B cell (primary cell): ENCODE measurements around the gene ANKRD11. TPM values are rescaled to one million over a fixed set of nuclear protein-coding genes. Genes with fewer than 3 reads are reported as not detected.

ENCODE experiments used
- ATAC-seq: fragments of 200-7000 bp; cut with Tn5 transposase; one replicate; pipeline ENCODE4 v1.10.0; 2021; ENCODE audit warnings: low read depth, mild to moderate bottlenecking, moderate number of reproducible peaks, moderate library complexity
- CTCF ChIA-PET: fragments of 350-600 bp; sonication (Branson Sonifier 250); formaldehyde crosslinking; loops from one replicate; lab custom pipeline; 2021; ENCODE audit warnings: antibody characterized with exemption, inconsistent platforms; lab: Charles Lee
- POLR2A ChIA-PET: fragments of 350-600 bp; sonication (Branson Sonifier 250); formaldehyde crosslinking; loops from one replicate; lab custom pipeline; 2021; ENCODE audit warnings: antibody characterized with exemption; lab: Charles Lee
- DNase-seq: peaks from one replicate; pipeline ENCODE4 v3.0.0; 2013
- H2AFZ ChIP-seq: 2 replicates; pipeline ENCODE4 v1.6.1; 2012; ENCODE audit warnings: mild to moderate bottlenecking, low read depth, low read length; ENCODE audit not compliant: insufficient read depth, poor library complexity, severe bottlenecking
- H3K27ac ChIP-seq, 2 donors: 1 replicate in 1 of 2; 2 replicates in 1 of 2; pipeline ENCODE4 v1.5.1; 2012 to 2013; ENCODE audit warnings: low read length in 2 of 2, mild to moderate bottlenecking in 2 of 2, moderate library complexity in 1 of 2
- H3K27me3 ChIP-seq, 4 experiments: fragments of 200-600 bp in 1 of 4; sonication (generic) in 1 of 4; replicated peaks in 1 of 4; 1 replicate in 2 of 4; 2 replicates in 2 of 4; pipeline versions ENCODE4 v1.6.1 to v1.7.0; 2013 to 2016; ENCODE audit warnings: low read length in 3 of 4, mild to moderate bottlenecking in 2 of 4, mixed read lengths in 1 of 4, moderate library complexity in 1 of 4; ENCODE audit not compliant: insufficient read depth in 4 of 4, control insufficient read depth in 3 of 4; ENCODE audit errors: control extremely low read depth in 1 of 4
- H3K36me3 ChIP-seq, 2 experiments: replicated peaks in 1 of 2; 1 replicate in 1 of 2; 2 replicates in 1 of 2; pipeline versions ENCODE4 v1.6.1 to v1.7.1; 2013; ENCODE audit warnings: low read length in 1 of 2; ENCODE audit not compliant: insufficient read depth in 2 of 2, control insufficient read depth in 1 of 2; ENCODE audit errors: control extremely low read depth in 1 of 2, extremely low read depth in 1 of 2
- H3K4me1 ChIP-seq, 2 donors: fragments of 200-600 bp in 1 of 2; sonication (generic) in 1 of 2; 1 replicate in 1 of 2; 2 replicates in 1 of 2; pipeline versions ENCODE4 v1.5.1 to v1.6.1; 2013 to 2017; ENCODE audit warnings: low read length in 2 of 2; ENCODE audit not compliant: control insufficient read depth in 2 of 2, insufficient read depth in 2 of 2
- H3K4me2 ChIP-seq: replicated peaks from 2 replicates; pipeline ENCODE3; 2012; ENCODE audit warnings: mild to moderate bottlenecking, low read depth, low read length; ENCODE audit not compliant: poor library complexity, severe bottlenecking
- H3K4me3 ChIP-seq, 5 experiments: fragments of 200-600 bp in 1 of 5; sonication (generic) in 1 of 5; 1 replicate in 3 of 5; 2 replicates in 2 of 5; pipeline versions ENCODE4 v1.5.1 to v1.7.0; 2011 to 2016; ENCODE audit warnings: low read length in 4 of 5, mild to moderate bottlenecking in 4 of 5, low read depth in 2 of 5, control low read depth in 1 of 5, moderate library complexity in 1 of 5; ENCODE audit not compliant: insufficient read depth in 1 of 5; ENCODE audit errors: control extremely low read depth in 1 of 5, extremely low read depth in 1 of 5
- H3K79me2 ChIP-seq: fragments of 200-600 bp; sonication (generic); one replicate; pipeline ENCODE4 v1.6.0; 2016; ENCODE audit warnings: low read length; ENCODE audit not compliant: control insufficient read depth, insufficient read depth
- H3K9ac ChIP-seq: fragments of 200-600 bp; sonication (generic); 2 replicates; pipeline ENCODE4 v1.6.1; 2017; ENCODE audit warnings: mild to moderate bottlenecking, low read length, moderate library complexity
- H3K9me3 ChIP-seq, 3 donors: one replicate each; pipeline versions ENCODE4 v1.6.1 to v1.7.1; 2013; ENCODE audit warnings: low read length in 2 of 3; ENCODE audit not compliant: control insufficient read depth in 2 of 3, insufficient read depth in 1 of 3; ENCODE audit errors: control extremely low read depth in 1 of 3
- H4K20me1 ChIP-seq: 2 replicates; pipeline ENCODE4 v1.6.0; 2012; ENCODE audit warnings: mild to moderate bottlenecking, low read length; ENCODE audit not compliant: insufficient read depth, control insufficient read depth, poor library complexity, severe bottlenecking
- H3K27ac Mint-ChIP-seq: one replicate; pipeline ENCODE4 v1.8.0; 2021; ENCODE audit warnings: mixed read lengths
- H3K27me3 Mint-ChIP-seq: one replicate; pipeline ENCODE4 v1.8.0; 2021; ENCODE audit warnings: mixed read lengths
- H3K4me1 Mint-ChIP-seq: one replicate; pipeline ENCODE4 v1.8.0; 2021; ENCODE audit warnings: mixed read lengths
- H3K4me3 Mint-ChIP-seq: one replicate; pipeline ENCODE4 v1.8.0; 2021; ENCODE audit warnings: mixed read lengths
- H3K9me3 Mint-ChIP-seq: one replicate; pipeline ENCODE4 v1.8.0; 2022; ENCODE audit warnings: mixed read lengths; ENCODE audit not compliant: insufficient read depth
- CTCF ChIP-seq: fragments of 200-600 bp; IDR thresholded peaks from one replicate; pipeline ENCODE4 v1.8.0; 2022; ENCODE audit warnings: antibody characterized with exemption, mild to moderate bottlenecking
- EZH2 ChIP-seq: IDR thresholded peaks from 2 replicates; pipeline ENCODE4 v1.6.1; 2012; ENCODE audit warnings: borderline replicate concordance, low read depth, mild to moderate bottlenecking, moderate library complexity, low read length; ENCODE audit not compliant: insufficient read depth, poor library complexity, severe bottlenecking
- WGBS: methylation state at CpG from one replicate; pipeline ENCODE4 v1.1.5; 2013; ENCODE audit warnings: missing lambda C conversion rate; ENCODE audit not compliant: insufficient coverage; 5-methylcytosine and 5-hydroxymethylcytosine counted together
- intact Hi-C: fragments of 100-400 bp; cut with micrococcal nuclease; formaldehyde crosslinking; loops from one replicate; pipeline ENCODE4 v1.10.0; 2022
- polyA plus RNA-seq: library from polyadenylated mRNA; depleted of rRNA; stranded (reverse); fragments of >200 nt; gene quantifications from 2 replicates; pipeline ENCODE4 v1.2.3, GENCODE V29; 2012
- total RNA-seq, 2 donors: library from RNA; stranded (reverse); fragments of 120-200 nt in 1 of 2; gene quantifications; 1 replicate in 1 of 2; 2 replicates in 1 of 2; pipeline versions ENCODE4 v1.2.3 to v1.2.4, GENCODE V29; 2013 to 2022

The ANKRD11 gene
- total and polyA plus RNA-seq, 2 donors (not counting 1 experiment from before 2014, with no cell fraction given), result 67.9 to 314 TPM

GRCh38 chr16:89411335-89411850, 79.0 kb downstream of the ANKRD11 start:
- Histone ChIP-seq H4K20me1 (peaks cover 99% of the 10 kb centered on the region), H3K27me3 (no peaks in the 10 kb centered on the region), H3K4me2 (peak overlapping the region; percentile 53), H3K9me3 (no peaks in the 10 kb centered on the region), H3K4me3 (no peak overlapping the region), H3K36me3 (peaks cover 0 to 9% of the 10 kb centered on the region in 2 experiments), H3K79me2 (peaks cover 100% of the 10 kb centered on the region), H3K9ac (no peak overlapping the region), H3K27ac (no peak overlapping the region), H3K4me1 (peaks cover 56 to 68% of the 10 kb centered on the region in 2 donors), H2AFZ (no peak overlapping the region)
- intact Hi-C loops, result no loop called here
- Mint-ChIP-seq H3K4me1 (peaks cover 75% of the 10 kb centered on the region), H3K27me3 (no peaks in the 10 kb centered on the region), H3K27ac (no peak overlapping the region), H3K4me3 (peak overlapping the region; percentile 56), H3K9me3 (no peaks in the 10 kb centered on the region)
- ATAC-seq, result no peak
- 70% methylated on average over 3 of the region's 10 CpGs for WGBS
- POLR2A ChIA-PET, result interaction anchor here (1.4 kb wide), 1 partner anchor 12 kb away, joined by 4 read pairs; no protein-coding TSS in a partner anchor
- TF ChIP-seq EZH2 (no peak), CTCF (no peak)
- DNase-seq, result no peak
- CTCF ChIA-PET, result interaction anchor here (0.8 kb wide), 1 partner anchor 8 kb away, joined by 3 read pairs; no protein-coding TSS in a partner anchor

- H3K27me3 ChIP-seq, result no peaks in the 10 kb centered on the region
- H3K4me3 Mint-ChIP-seq, result peak overlapping the region; percentile 56
- peaks cover 0 to 6% of the 10 kb centered on the region in 2 experiments for H3K36me3 ChIP-seq
- ATAC-seq (no peak), DNase-seq (no peak)
- H4K20me1 ChIP-seq, result peaks cover 99% of the 10 kb centered on the region
- ChIA-PET CTCF (interaction anchor here (0.8 kb wide), 1 partner anchor 9 kb away, joined by 3 read pairs; no protein-coding TSS in a partner anchor), POLR2A (interaction anchor here (1.4 kb wide), 1 partner anchor 12 kb away, joined by 4 read pairs; no protein-coding TSS in a partner anchor)
- H3K27me3 Mint-ChIP-seq, result no peaks in the 10 kb centered on the region
- no peak overlapping the region for H2AFZ ChIP-seq
- H3K27ac ChIP-seq, result no peak overlapping the region
- H3K9ac ChIP-seq, result no peak overlapping the region
- intact Hi-C loops, result no loop called here
- H3K79me2 ChIP-seq, result peaks cover 100% of the 10 kb centered on the region
- H3K4me1 Mint-ChIP-seq, result peaks cover 74% of the 10 kb centered on the region
- no peaks in the 10 kb centered on the region for H3K9me3 ChIP-seq
- peaks cover 57 to 67% of the 10 kb centered on the region in 2 donors for H3K4me1 ChIP-seq
- no peak overlapping the region for H3K27ac Mint-ChIP-seq
- WGBS, result 40% methylated on average over 11 of the region's 11 CpGs
- no peak overlapping the region for H3K4me3 ChIP-seq
- TF ChIP-seq EZH2, result no peak
- no peak for TF ChIP-seq CTCF
- peak overlapping the region; percentile 53 for H3K4me2 ChIP-seq
- no peaks in the 10 kb centered on the region for H3K9me3 Mint-ChIP-seq
Measured at GRCh38 chr16:89410794-89411309, 79.5 kb downstream of the ANKRD11 start.
